Neural crest cell (in vitro differentiated cells): Measurements from ENCODE around the gene GRIK3. TPM values are rescaled to one million over a fixed set of nuclear protein-coding genes. Genes with fewer than 3 reads are reported as not detected.

Source experiments
- DNase-seq: peaks from one replicate; pipeline ENCODE4 v3.0.0; 2021; ENCODE audit warnings: low read depth, mixed read lengths, low spot score
- H3K27ac Mint-ChIP-seq: one replicate; pipeline ENCODE4 v1.8.0; 2021; ENCODE audit warnings: mild to moderate bottlenecking, mixed read lengths; ENCODE audit not compliant: unreplicated experiment
- H3K27me3 Mint-ChIP-seq: 2 replicates; pipeline ENCODE4 v1.8.0; 2021; ENCODE audit warnings: low read depth, mild to moderate bottlenecking, mixed read lengths
- H3K36me3 Mint-ChIP-seq: 2 replicates; pipeline ENCODE4 v1.8.0; 2021; ENCODE audit warnings: low read depth, mild to moderate bottlenecking, mixed read lengths
- H3K4me1 Mint-ChIP-seq: 2 replicates; pipeline ENCODE4 v1.8.0; 2021; ENCODE audit warnings: mixed read lengths
- H3K4me3 Mint-ChIP-seq: one replicate; pipeline ENCODE4 v1.8.0; 2021; ENCODE audit warnings: mild to moderate bottlenecking, mixed read lengths
- H3K9me3 Mint-ChIP-seq: 2 replicates; pipeline ENCODE4 v1.8.0; 2021; ENCODE audit warnings: mixed read lengths
- CTCF ChIP-seq: fragments of 200-600 bp; sonication (generic); conservative IDR thresholded peaks from 2 replicates; pipeline ENCODE4 v1.5.0; 2021; ENCODE audit warnings: antibody characterized with exemption, mild to moderate bottlenecking
- total RNA-seq: library from RNA; stranded (reverse); gene quantifications from 2 replicates; pipeline ENCODE4 v1.2.1, GENCODE V29; 2021

The GRIK3 gene
- total RNA-seq, 1 donor from 2014 or later = 2.4 TPM

DNA sequence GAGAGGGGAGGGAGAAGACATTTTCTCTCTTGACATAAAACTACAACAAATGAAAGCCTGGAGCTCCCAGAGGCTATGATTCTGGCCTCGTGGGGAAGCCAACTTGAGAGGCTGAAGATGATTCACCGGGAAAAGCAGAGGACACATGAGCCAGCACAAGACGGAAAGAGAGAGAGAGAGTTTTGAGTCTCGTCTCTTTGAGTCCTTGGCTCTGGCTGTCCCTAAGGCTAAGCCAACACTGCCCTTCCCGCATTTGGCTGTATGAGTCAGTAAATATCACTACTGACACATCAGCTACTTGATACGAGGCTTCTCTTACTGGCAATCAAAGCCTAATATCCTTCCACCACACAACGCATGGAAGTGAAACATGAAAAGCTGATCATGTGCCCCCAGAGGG lies 95.5 kb downstream of the GRIK3 start:
- Mint-ChIP-seq H3K4me1 (no peaks in the 10 kb centered on the region), H3K27ac (no peak overlapping the region), H3K27me3 (peaks cover 67% of the 10 kb centered on the region), H3K4me3 (no peak overlapping the region), H3K36me3 (no peaks in the 10 kb centered on the region), H3K9me3 (no peaks in the 10 kb centered on the region)
- no peak for TF ChIP-seq CTCF
- no peak for DNase-seq

- Mint-ChIP-seq H3K9me3 (no peaks in the 10 kb centered on the region), H3K27ac (no peak overlapping the region), H3K4me1 (no peaks in the 10 kb centered on the region), H3K4me3 (no peak overlapping the region), H3K36me3 (no peaks in the 10 kb centered on the region), H3K27me3 (peaks cover 65% of the 10 kb centered on the region)
- no peak for TF ChIP-seq CTCF
- no peak for DNase-seq
Measured at GRCh38 chr1:36937371-36937770, 96.9 kb downstream of the GRIK3 start.

GRCh38 chr1:36934061-36934460 lies 100.3 kb downstream of the GRIK3 start:
- no peaks in the 10 kb centered on the region for H3K4me1 Mint-ChIP-seq
- H3K9me3 Mint-ChIP-seq = no peaks in the 10 kb centered on the region
- no peaks in the 10 kb centered on the region for H3K36me3 Mint-ChIP-seq
- H3K4me3 Mint-ChIP-seq = no peak overlapping the region
- H3K27me3 Mint-ChIP-seq = peaks cover 38% of the 10 kb centered on the region
- TF ChIP-seq CTCF = no peak
- no peak for DNase-seq
- no peak overlapping the region for H3K27ac Mint-ChIP-seq

DNA sequence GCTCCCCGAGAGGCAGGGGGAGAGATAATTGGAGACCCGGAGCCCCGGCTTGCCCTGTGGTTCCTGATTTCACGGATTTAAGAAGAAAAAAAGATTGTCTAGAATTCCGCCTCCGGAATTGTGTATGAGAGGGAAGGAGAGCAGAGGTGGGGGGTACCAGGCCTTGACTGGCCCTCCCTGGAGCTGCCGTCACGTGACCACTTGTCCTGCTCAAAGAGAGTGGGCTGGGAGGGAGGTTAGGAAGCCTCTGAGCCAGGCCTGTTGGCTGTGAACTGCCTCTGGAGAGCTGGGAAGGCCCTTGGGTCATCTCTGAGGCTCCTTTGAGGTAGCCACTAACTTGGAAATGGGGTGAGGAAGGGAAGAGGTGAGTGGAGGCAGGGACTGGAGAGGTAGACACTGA lies 106.5 kb downstream of the GRIK3 start:
- no peak for TF ChIP-seq CTCF
- no peaks in the 10 kb centered on the region for H3K9me3 Mint-ChIP-seq
- peaks cover 13% of the 10 kb centered on the region for H3K27me3 Mint-ChIP-seq
- H3K27ac Mint-ChIP-seq = no peak overlapping the region
- no peaks in the 10 kb centered on the region for H3K36me3 Mint-ChIP-seq
- no peak for DNase-seq
- H3K4me1 Mint-ChIP-seq = peaks cover 6% of the 10 kb centered on the region
- no peak overlapping the region for H3K4me3 Mint-ChIP-seq

- Mint-ChIP-seq H3K4me1 (peaks cover 6% of the 10 kb centered on the region), H3K27ac (no peak overlapping the region), H3K9me3 (no peaks in the 10 kb centered on the region), H3K4me3 (no peak overlapping the region), H3K27me3 (peaks cover 15% of the 10 kb centered on the region), H3K36me3 (no peaks in the 10 kb centered on the region)
- DNase-seq = no peak
- TF ChIP-seq CTCF = no peak
Measured at GRCh38 chr1:36925251-36925650, 109.1 kb downstream of the GRIK3 start.
